DOHH2 (cell line): ENCODE data around the gene FAM241A.

Experiments used
- EZH2phosphoT487 ChIP-seq: fragments of 200-600 bp; sonication (generic); IDR thresholded peaks from 2 replicates; pipeline ENCODE4 v1.6.1; 2017; ENCODE audit warnings: borderline replicate concordance, mild to moderate bottlenecking, antibody characterized with exemption, low read length, moderate library complexity, mixed read lengths
- TF ChIP-seq, protein P1 (sequence below): fragments of 200-600 bp; sonication (generic); IDR thresholded peaks from one replicate; pipeline ENCODE4 v1.5.1; 2014; ENCODE audit warnings: antibody characterized with exemption, mild to moderate bottlenecking, low read depth, low read length; ENCODE audit not compliant: poor library complexity, severe bottlenecking

DNA sequence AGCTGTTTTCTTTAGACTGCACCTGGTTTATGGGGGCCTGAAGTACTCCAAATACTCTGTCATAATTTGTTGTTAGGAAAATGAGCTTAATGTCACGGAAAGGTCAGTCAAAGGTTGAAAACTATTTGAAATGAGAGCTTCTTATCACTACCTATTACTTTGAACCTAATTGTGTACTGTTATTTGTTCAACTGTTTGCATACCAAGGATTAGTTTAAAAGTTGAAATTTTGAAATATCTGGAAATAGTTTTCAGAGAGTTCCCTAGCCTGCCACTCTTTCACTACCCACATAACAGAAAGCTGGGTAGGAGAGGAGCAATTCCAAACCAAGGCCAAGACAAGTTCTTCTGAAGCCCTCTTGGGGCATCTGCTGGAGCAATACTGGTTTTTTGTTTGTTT is 58.3 kb downstream of the FAM241A start:
- TF ChIP-seq, protein P1, sequence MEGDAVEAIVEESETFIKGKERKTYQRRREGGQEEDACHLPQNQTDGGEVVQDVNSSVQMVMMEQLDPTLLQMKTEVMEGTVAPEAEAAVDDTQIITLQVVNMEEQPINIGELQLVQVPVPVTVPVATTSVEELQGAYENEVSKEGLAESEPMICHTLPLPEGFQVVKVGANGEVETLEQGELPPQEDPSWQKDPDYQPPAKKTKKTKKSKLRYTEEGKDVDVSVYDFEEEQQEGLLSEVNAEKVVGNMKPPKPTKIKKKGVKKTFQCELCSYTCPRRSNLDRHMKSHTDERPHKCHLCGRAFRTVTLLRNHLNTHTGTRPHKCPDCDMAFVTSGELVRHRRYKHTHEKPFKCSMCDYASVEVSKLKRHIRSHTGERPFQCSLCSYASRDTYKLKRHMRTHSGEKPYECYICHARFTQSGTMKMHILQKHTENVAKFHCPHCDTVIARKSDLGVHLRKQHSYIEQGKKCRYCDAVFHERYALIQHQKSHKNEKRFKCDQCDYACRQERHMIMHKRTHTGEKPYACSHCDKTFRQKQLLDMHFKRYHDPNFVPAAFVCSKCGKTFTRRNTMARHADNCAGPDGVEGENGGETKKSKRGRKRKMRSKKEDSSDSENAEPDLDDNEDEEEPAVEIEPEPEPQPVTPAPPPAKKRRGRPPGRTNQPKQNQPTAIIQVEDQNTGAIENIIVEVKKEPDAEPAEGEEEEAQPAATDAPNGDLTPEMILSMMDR, result no peak
- no peak for TF ChIP-seq EZH2phosphoT487
